Ramos (cell line): ENCODE data around the gene RGCC.

Experiments
- in situ Hi-C: fragments of 300-500 bp; cut with MboI; formaldehyde crosslinking; loops from one replicate; pipeline ENCODE4 v1.14.3; 2022; ENCODE audit warnings: low sequenced_read_pairs; ENCODE audit not compliant: unreplicated experiment

The RGCC gene

DNA sequence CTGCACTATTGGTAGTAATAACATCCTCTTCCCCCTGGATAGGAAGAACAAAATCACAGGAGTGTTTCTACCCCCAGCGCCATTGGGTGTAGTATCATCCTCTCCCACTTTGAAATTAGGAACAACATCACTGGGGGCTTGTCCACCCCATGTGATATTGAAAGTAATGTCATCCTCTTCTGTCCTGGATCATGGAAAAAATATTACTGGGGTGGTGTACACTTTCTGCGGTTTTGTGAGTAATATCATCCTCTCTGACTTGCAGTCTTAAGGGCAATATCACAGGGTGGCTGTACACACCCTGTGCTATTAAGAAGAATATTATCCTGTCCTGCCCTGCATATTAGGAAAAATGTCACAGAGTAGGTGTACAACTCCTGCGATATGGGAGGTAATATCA is 4.9 kb upstream of the RGCC start:
- in situ Hi-C loops = no loop called here

DNA sequence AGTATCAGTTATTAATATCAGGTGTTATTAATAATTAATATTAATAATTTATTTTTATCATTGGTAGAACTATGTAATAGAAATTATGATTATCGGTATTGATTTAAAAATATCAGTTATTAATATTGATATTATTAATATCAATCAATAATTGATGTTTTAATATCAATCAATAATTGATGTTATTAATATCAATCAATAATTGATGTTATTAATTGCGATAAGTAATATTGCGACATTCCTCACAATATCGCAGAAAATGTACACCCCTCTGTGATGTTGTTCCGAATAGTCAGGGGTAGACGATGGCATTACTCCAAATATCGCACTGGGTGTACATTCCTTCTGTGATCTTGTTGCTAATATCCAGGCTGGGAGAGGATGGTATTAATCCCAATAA is 3.7 kb upstream of the RGCC start:
- in situ Hi-C loops = no loop called here

DNA sequence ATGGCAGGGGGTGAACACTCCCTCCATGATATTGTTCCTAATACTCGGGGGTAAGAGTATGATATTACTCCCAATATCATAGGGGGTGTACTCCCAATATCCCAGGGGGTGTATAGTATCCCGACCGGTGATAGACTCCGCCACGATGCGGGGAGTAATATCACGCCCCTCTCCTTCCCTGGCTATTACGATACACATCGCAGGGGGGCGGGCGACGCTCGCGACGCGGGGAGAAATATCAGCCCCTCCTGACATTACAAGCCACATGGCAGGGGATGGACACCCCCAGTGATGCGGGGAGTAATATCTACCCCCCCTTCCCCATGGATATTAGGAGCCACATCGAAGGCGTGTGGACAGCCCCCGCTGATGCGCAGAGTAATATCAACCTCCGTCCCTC is 3.2 kb upstream of the RGCC start:
- in situ Hi-C loops = no loop called here

DNA sequence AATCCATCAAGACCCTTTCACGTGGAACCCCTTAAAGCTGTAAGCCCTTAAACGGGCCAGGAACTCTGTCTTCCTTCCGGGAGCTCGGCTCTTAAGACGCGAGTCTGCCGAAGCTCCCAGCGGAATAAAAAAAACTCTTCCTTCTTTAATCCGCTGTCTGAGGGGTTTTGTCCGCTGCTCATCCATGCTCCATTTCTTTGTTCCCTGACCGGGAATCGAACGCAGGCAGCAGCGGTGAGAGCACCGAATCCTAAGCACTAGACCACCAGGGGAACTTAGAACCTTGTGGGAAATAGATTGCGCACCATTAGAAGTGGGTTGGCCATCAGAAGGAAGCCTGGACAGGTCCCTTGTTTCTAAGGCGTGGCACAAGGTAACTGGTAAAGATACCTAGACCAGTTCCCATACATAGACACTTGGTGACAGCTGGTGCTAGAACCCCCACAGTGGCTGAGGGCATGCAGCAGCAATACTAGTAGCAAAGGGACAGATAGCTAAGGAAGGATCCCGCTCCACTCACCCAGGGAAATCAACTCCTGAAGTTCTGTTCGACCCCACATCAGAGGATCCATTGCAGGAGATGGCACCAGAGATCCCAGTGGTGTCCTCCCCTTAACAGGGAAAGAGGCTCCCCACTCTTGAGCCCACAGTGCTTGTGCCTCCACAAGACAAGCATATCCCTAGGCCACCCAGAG is 1.5 kb upstream of the RGCC start:
- in situ Hi-C loops = no loop called here

DNA sequence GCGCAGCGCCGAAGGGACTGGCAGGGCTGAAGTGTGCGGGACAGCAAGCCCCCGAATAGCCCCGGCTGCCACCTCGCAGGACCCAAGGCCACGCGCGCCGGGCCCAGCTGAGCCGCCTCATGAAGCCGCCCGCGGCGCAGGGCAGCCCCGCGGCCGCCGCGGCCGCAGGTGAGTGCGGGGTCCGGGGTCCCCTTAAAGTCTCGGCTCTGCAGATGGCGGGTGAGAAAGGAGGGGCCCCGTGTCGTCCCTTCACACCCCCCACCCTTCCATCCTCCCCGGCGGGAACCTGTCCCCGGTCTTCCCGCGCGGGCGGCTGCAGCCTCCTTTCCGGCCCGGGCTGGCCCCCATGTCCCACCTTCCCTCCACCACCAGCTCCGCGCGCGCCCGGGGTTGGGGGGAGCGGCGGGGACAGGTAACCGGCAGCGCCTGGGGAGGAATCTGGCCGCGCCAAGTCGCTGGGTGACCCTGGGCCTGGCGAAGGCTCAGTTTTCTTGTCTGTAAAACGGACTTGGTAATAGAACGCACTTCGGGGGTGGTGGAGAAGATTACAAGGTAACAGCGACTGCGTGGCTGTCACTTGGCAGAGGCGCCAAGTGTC is 338 bp downstream of the RGCC start:
- in situ Hi-C loops = no loop called here

DNA sequence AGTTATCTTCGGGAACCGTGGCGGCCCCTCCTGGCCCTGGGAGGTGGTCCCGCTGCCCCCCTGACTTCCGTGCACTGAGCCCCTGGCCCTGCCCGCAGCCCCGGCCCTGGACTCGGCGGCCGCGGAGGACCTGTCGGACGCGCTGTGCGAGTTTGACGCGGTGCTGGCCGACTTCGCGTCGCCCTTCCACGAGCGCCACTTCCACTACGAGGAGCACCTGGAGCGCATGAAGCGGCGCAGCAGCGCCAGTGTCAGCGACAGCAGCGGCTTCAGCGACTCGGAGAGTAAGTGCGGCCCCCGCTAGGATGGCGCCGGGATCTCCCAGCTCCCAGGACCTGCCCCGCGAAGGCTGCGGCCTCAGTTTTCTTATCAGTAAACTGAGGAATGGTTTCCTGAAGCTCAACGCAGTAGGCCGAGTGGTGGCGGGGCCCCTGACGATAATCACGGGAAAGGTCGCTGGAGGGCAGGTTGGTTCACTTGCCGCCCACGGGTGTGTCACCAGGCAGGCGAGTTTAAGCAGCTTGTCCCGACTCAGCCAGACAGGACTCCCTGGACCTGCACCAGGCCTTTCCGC is 924 bp downstream of the RGCC start:
- in situ Hi-C loops = no loop called here

DNA sequence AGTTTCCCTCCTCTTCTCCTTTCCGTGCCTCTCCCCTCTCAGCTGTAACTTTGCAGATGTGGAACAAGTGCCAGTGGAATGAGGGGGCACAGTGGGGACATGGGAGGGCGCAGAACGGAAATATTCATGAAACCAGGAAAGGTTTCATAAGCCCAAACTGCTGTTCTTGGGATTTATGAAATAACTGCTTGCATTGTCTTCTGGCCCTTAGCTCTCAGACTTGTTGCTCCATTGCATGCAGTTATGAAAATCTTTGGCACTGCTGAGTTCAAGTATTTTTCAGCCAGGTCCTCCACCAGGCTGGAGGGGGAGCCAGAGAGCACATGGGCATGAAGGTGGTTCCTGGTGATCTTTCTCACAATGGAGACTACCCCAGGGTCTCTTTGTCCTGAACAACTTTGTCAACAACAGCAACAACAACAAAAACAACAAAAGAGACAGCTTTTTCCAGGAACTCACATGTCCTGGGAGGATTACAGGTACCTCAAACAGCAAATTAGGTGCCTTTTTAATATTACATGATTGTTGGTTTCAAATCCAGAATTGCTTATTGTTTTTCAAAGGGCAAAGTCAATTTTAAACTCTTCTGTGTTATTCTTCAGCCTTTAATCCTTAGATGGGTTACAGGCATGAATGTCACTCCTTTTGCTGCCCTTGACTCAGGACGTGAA is 1.5 kb downstream of the RGCC start:
- in situ Hi-C loops = no loop called here

DNA sequence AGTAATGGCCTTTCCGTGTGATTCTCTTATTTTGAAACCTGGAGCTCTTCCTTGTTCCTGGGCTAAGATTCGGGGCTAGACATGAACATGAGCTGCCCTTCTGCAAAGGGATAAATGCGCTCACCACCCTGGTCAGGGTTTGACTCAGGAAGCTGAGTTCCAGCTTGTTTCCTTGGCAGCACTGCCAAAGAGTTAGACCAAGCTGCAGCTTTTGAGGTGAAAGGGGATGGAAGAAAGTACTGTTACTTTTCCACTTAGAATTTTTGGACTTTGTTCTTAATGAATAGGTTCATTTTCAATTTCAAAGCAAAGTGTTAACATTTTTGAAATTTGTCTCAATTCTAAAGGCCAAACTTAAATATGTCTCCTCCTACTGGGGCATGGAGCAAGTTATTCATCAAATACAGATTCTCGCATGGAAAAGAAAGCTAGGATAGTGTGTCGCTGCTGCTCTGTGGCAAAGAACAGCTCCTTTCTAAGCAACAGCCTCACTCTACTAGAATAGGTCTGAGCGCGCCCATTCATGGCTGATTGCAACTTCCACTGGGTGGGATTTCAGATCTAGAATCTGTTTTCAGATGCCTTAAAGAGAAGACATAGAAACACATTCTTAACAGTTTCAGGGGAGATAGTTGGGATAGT is 2.2 kb downstream of the RGCC start:
- in situ Hi-C loops = no loop called here

DNA sequence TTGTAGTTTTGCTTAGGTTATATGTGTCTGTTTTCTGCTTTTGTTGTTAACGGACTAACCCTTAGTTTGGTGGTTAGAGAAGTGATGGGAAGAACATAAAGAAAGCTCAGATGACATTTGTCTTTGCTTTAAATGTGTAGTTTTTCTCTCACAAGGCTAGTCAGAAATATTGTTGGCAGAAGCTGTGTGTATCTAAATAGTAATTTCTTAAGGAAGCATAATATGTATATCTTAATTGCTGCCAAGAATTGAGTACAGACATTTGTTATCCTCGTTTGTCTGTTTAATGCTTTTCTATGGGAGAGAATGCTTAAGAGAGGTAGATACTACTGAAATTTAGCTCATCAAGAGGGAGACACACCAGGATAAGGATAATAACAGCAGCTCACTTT is 2.7 kb downstream of the RGCC start:
- in situ Hi-C loops = no loop called here

DNA sequence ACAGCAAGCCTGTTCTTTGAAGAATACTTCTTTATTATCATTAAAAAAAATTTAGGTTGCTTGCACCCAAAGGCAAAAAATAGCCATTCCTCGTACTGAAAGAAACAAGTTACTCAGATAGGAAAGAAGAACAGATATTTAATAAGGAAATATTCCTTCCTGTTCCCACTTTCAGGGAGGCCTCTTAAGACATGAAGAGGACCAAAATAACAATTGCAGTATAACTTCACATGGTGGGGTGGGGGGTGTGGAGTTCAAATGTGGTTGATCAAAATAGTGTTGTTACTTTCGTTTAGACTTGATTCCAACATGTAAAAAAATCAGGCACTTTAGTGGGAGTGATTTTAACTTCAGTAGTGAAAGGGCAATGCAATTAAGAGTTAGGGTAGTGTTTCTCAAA is 3.6 kb downstream of the RGCC start:
- in situ Hi-C loops = no loop called here

DNA sequence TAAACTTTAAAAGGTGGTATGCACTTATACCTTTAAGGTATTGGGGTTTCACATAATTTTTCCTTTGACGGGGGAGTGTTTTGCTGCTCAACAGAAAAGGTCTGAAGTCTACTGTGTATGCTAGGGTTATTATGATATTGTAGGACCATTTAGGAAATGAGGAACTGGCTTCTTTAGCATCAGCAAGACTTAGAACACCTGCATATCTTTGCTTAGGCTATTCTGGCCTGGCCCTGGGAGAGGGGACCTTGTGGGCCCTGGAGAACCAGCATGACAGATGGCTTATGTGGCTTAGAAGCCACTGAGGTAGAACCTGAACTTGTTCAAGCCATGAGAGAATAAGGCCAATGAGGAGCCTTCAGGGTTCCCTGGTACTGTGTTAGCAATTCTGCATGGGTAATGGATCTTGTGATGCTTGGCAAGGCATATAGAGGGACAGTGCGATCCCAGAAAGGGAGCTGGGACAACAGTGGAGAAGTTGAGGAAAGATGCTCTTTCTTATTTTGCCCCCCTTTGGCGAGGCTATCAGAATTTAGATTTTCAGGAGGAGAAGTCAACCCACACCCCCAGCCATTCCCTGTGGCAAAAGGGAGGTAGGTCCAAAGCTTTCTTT is 4.3 kb downstream of the RGCC start:
- in situ Hi-C loops = no loop called here

DNA sequence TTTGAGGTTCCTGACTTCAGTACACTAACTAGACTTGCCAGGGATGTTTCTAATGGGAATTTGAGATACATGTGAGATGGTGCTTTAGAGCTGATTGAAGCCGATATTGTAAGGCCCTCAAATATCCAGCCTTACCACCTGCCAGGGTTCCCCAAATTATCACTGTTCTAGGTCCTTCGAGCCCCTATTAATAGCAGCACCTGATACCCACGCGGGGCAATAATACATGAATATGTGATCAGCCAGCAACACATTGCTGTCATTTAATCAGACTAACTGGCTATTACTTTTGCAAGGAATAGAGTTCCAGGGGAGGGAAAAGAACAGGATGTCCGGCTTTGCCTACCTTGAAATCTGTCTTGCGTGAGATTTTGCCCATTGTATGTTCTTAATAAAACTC is 5.1 kb downstream of the RGCC start:
- in situ Hi-C loops = no loop called here

DNA sequence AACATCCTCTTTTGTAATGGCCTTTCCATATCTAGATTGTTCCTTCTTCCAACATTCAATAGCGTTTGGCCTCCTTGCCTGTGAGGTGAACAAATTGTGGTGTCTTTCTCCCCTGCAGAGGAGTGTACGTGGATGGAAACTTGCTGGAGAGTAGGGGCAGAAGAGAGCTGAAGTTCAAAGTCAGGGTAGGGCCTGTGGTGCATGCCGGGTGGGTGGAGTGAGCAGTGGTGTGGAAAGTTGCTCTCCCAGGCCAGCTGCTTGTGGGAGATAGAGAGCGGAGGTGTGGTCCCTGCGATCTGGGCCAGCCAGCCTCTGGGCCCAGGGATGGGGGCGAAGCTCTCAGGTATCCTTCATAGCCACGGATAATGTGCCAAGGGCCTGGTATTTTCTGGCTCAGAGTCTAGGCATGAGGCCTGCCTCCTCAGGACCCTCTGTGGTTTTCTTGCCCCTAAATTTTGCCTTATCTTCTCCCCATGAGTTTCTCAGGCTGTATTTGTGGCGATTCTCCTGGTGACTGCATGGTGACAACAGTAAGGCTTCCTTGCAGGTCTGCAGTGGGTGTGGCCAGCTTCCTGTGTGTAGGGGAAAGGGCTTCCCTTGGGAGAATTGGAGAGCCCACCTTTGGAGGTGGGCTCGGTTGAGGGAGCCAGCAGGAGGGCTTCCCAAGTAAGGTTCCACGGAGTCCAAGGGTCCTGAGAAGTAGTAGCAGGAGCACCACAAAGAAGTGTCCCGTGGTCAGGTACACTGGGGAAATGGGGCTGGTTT is 6.7 kb downstream of the RGCC start:
- in situ Hi-C loops = no loop called here

DNA sequence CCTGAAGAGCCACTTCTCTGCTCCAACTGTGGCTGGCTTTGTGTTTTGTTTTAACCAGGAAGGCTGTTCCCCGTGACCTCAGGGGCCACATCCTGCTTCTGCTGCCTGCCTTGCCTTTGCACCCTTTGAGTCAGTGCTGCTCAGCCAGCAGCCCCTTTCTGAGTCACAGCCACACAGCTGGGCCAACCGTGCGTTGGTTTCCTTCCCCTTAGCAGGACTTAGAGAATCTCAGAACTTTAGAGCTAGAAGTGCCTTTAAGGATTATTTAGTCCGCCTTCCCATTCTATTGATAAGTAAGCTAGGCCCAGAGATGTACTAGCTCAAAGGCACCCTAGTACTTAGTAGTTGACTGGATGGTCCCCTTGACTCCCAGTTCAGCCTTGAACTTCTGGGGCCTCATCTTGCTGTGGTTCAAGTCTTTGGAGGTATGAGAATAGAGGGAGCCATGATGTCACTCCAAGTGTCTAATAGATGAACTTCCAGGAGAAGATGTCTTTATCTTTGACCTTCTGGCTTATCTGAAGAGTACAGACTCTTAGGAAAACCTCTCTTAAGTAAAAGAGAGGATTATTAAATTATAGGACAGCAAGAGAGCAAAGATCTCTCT is 8.0 kb downstream of the RGCC start:
- in situ Hi-C loops = no loop called here

DNA sequence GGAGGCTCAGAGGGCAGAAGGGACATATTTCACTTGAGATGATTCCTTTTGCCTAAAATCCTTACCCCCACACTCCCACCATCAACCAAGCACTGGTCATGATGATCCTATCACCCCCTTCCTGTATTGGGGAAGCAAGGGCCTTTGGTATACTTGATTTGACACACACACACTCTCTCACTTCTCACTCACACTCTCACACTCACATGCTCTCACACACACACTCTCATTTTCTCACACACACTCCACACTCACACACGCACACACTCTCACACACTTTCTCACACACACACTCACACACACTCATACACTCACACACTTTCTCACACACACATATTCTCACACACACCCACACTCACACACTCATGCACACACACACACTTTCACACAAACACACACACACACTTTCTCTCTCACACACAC is 8.6 kb downstream of the RGCC start:
- in situ Hi-C loops = no loop called here

DNA sequence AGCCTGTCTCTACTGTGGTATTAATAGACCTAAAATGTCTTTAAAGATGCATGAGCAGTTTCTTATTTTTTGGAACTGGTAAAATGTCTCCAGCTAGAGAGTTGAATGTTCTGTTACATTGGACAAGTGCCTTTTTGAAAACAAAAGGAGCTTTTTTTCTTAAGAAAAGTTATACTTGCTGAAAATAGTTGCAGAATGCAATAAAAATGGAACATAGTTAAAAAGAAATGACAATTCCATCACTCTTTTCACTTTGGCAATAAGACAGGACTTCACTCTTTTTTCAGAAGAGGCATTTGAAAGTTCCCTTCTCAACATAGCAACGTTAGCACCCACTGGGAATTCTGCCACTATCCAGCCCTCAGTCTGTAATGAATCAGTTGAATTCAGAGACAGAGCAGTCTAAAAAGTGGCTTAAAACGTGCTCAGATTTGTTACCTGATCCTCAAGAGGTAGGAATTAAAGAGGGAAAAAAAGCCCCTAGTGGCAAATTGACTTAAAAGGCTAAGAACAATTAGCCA is 10.1 kb downstream of the RGCC start:
- in situ Hi-C loops = no loop called here

DNA sequence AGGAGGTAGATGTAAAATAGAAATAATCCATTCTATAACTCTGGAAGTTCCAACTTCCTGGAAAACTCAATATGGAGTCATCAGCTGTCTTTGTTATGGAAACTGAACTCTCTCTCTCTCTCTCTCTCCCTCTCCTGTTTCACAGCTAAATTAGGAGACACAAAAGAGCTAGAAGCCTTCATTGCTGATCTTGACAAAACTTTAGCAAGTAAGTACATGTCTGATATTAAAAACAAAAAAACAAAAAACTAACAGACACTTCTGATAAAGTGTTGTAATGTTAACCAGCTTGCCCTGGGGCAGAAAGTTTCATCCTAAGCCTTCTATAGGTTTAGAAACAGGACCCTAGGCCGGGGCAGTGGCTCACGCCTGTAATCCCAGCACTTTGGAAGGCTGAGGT is 11.3 kb downstream of the RGCC start:
- in situ Hi-C loops = no loop called here

DNA sequence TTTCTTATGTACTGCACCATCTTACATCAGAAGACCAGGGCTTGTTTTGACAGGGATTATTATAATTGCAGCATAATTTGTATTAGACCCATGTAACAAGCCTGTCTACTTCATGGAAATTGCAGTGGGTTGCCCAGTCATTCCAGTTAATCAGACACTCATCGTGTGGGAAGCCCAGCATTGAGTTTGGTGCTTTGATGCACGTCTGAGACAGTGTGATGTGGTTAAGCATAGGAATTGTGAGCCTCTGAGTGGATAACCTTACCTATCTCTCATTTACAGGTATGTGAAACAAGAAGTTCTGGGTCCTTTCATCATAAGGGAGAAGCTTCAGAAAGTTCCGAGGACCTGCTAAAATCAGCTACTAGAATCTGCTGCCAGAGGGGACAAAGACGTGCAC is 12.8 kb downstream of the RGCC start:
- in situ Hi-C loops = no loop called here

DNA sequence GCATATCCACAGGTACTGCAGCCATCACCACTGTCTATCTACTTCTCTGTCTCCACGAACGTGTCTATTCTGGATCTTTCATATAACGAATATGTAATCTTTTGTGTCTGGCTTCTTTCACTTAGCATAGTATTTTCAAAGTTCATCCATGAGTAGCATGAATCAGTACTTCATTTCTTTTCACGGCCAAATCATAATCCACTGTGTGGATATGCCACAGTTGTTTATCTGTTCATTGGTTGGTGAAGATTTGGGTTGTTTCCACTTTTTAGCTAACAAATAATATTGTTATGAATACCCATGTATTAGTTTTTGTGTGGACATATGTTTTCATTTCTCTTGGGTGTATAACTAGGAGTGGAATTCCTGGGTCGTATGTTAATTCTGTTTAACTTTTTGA is 14.4 kb downstream of the RGCC start:
- in situ Hi-C loops = no loop called here
